Sciatic nerve (tissue), 2 donors: ENCODE measurements around the gene OR4C45. TPM values are rescaled to one million over a fixed set of nuclear protein-coding genes. Genes with fewer than 3 reads are reported as not detected.
"Not testable (repeated sequence)": the region's sequence is repeated elsewhere in the genome, so short reads cannot be mapped to it uniquely, and the experiment has no call there.

ENCODE experiments used
- ATAC-seq: fragments of 200-7000 bp; cut with Tn5 transposase; one replicate; pipeline ENCODE4 v1.9.1; 2020; ENCODE audit warnings: mild to moderate bottlenecking, moderate library complexity
- DNase-seq: peaks from one replicate; pipeline ENCODE4 v3.0.0-alpha.2; 2020; ENCODE audit warnings: low spot score
- intact Hi-C: fragments of 100-400 bp; cut with DNase I; formaldehyde crosslinking; loops from one replicate; pipeline ENCODE4 v1.14.2; 2022
- total RNA-seq: library from RNA; stranded (reverse); fragmentation: NEBNext Ultra II Directional; extraction: Animal tissue kit (Norgen Biotek cat#: 25700); gene quantifications from one replicate; pipeline ENCODE4 v1.2.1, GENCODE V29; 2021
- donor health status: DM: no; HTN: no; CAD: no.
- donor health status: DM: no; HTN: no; CAD: no.

Gene OR4C45
- total RNA-seq, result not detected

- ATAC-seq (no peak), DNase-seq (no peak)
- intact Hi-C loops, result no loop called here
Observed at GRCh38 chr11:50032574-50032973, at the start of gene OR4C45. OR4C45 (plus strand) TSS chr11:50032874.

DNA sequence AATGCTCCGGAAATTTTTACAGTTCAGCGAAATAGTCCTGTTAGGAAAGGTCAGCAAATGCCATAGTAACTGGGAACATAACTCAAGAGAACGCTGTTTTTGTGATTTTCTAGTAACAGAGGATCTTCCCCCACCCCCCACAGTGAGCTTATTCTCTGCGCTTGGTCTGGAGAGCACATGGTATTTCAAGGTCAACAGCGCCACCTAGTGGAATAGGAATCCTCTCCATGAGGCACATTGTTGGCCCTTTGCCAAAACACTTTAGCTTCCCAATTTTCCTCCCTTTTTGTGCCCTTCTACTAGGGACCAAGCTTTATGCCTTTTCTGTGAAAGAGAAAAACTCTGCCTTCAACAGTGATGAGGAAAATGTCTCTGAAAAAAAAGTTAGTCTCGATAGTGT, 37.1 kb upstream of the OR4C45 start:
- intact Hi-C loops, result no loop called here
- ATAC-seq, result no peak
- no peak for DNase-seq

GRCh38 chr11:50030193-50030592, 2.5 kb upstream of the OR4C45 start:
- intact Hi-C loops, result no loop called here
- ATAC-seq (no peak), DNase-seq (no peak)

DNA sequence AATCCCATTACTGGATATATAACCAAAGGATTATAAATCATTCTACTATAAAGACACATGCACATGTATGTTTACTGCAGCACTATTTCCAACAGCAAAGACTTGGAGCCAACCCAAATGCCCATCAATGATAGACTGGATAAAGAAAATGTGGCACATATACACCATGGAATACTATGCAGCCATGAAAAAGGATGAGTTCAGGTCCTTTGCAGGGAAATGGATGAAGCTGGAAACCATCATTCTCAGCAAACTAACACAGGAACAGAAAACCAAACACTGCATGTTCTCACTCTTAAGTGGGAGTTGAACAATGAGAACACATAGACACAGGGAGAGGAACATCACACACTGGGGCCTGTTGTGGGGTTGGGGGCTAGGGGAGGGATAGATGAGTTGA, 3.6 kb downstream of the OR4C45 start:
- intact Hi-C loops, DNase-seq, ATAC-seq: not testable (repeated sequence)

DNA sequence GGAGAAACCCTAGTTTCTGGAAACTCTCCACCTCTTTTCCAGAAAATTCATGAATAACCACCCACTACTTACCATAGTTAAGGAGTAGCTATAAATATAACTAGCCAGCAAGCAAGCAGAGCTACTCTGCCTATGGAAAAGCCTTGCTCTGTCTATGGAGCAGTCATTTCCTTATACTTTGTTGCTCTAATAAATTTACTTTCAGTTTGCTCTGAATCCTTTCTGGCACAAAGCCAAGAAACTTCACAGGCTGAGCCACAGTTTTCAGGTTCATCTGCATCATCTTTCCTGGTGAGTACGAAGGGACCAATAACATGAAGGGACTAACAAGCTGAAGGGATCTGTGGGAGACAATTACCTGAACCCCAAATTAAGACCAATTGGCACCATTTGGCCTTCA, 4.6 kb downstream of the OR4C45 start:
- ATAC-seq (no peak), DNase-seq (no peak)
- intact Hi-C loops, result no loop called here

DNA sequence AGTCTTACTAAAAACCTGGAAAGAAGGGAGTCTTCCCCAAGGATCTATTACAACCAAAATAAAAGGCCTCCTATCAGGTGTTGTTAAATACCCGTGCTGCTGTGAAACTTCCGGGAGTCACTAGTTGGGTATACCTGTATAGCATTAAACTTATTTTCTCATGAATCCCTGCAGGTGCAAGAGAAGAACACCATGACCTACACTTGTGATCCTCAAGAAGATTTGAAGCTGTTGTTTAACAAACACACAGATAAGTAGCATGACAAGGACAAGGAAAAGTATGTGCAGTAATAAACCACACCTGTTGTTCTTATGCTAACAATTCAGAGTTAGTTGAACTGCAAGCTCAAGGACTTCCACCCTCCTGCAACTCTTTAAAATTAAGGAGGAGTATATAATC, 12.0 kb downstream of the OR4C45 start:
- ATAC-seq (no peak), DNase-seq (no peak)
- intact Hi-C loops, result no loop called here

GRCh38 chr11:50063056-50063455, 30.4 kb downstream of the OR4C45 start:
- DNase-seq, ATAC-seq, intact Hi-C loops: not testable (repeated sequence)

DNA sequence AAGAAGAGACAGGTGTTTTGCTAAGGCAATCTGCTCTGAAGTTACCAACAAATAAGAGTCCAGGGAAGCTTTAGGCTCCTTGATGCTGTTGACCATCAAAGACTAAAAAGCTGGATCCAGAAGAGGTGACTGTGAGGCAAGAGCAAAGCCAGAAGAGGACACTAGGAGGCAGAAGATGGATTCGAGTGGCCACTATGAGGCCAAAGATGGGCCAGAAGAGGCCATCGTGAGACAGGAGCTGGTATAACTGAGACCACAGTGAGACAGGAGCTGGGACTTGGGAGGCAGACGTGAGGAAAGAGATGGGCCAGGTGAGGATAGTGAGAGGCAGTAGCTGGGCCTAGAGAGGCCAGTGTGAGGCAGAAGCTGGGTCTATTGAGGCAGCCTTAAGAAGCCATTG, 37.7 kb downstream of the OR4C45 start:
- ATAC-seq, result no peak
- DNase-seq, result no peak
- intact Hi-C loops, result no loop called here

DNA sequence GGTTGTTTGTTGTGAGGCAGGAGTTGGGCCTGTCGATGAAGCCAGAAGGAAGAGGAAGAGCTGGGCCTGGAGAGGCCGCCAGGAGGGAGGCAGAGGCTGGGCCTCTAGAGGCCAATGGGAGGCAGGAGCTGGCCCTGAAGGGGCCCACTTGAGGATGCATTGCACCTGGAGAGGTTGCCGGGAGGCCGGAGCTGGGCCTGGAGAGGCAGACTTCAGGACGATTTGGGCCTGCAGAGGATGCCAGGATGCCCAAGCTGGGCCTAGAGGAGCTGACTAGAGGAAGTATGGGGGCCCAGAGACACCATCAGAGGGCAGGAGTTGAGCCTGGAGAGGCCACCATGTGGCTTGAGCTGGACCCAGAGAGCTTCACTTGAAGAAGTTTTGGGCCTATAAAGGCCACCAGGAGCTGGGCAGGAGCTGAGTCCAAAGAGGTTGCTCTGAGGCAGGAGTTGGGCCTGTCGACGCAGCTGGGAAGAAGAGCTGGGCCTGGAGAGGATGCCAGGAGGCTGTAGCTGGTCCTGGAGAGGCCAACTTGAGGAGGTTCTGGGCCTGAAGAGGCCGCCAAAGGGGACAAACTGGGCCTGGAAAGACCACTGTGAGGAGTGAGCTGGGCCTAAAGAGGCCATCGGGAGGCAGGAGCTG, 39.0 kb downstream of the OR4C45 start:
- intact Hi-C loops, result no loop called here
- DNase-seq (no peak), ATAC-seq (no peak)

- ATAC-seq (no peak), DNase-seq (no peak)
- intact Hi-C loops, result no loop called here
Observed at GRCh38 chr11:50072226-50073112, 39.8 kb downstream of the OR4C45 start.

GRCh38 chr11:50073113-50074105, 40.7 kb downstream of the OR4C45 start:
- DNase-seq (no peak), ATAC-seq (no peak)
- intact Hi-C loops, result no loop called here

- ATAC-seq (no peak), DNase-seq (no peak)
- intact Hi-C loops, result no loop called here
Observed at GRCh38 chr11:50074161-50074560, 41.5 kb downstream of the OR4C45 start.

DNA sequence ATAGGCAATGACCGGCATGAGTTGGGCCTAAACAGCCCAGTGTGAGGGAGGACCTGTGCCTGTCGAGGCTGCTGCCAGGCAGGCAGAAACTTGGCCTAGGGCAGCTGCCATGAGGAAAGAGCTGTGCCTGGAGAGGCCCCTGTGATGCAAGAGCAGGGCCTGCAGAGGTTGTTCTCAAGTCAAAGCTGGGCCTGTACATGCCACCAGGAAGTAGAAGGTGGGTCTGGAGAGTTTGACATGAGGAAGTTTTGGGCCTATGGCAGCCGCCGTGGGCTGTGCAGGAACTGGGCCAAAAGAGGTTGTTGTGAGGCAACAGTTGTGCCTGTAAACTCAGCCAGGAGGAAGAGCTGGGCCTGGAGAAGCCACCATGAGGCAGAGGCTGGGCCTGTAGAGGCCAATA, 43.2 kb downstream of the OR4C45 start:
- intact Hi-C loops, result no loop called here
- ATAC-seq, result no peak
- no peak for DNase-seq

- DNase-seq (no peak), ATAC-seq (no peak)
- intact Hi-C loops, result no loop called here
Observed at GRCh38 chr11:50077526-50077925, 44.9 kb downstream of the OR4C45 start.

GRCh38 chr11:50078001-50078400, 45.3 kb downstream of the OR4C45 start:
- intact Hi-C loops, result no loop called here
- DNase-seq (no peak), ATAC-seq (no peak)

DNA sequence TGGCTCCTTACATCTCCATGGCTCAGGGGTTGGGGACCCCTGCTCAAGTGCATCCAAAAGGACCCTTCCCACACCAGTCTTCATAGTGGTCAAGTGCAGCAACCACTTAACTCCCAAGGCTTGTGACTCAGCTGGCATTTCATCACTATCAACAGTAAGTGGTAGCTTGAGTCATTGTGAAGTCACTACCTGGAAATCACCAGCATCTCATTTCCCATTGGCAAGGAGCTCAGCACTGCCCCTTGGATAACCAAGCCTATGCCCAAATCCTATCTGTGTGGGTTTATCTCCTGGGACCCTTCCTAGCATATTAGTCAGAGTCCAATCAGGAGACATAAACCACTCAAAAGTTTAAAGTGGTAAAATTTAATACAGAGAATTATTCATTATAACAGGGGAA, 46.3 kb downstream of the OR4C45 start:
- DNase-seq, intact Hi-C loops, ATAC-seq: not testable (repeated sequence)

DNA sequence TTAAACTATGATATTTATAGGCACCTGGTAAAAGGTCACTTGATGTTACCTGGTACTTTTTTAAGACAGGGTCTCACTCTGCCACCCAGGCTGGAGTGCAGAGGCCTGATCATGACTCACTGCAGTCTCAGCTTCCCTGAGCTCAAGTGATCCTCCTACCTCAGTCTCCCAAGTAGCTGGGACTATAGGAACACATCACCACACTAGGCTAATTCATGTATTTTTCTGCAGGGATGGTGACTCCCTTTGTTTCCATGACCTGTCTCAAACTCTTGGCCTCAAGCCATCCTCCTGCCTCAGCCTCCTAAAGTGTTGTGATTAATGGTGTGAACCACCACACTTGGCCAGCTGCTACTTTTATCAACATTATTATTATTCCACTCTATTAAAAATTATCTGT, 47.6 kb downstream of the OR4C45 start:
- no peak for ATAC-seq
- DNase-seq, result no peak
- intact Hi-C loops, result no loop called here
